Measurements from ENCODE around the gene SRBD1. TPM values are rescaled to one million over a fixed set of nuclear protein-coding genes. Genes with fewer than 3 reads are reported as not detected.

The SRBD1 gene
- total RNA-seq, 1 experiment from 2014 or later = 20.6 TPM

GRCh38 chr2:45640576-45640975 lies 29.5 kb upstream of the SRBD1 start:
- peaks cover 6 to 17% of the 10 kb centered on the region in 2 experiments; a peak in 2 of 4 replicates for H3K4me1 ChIP-seq (ENCODE audit: control insufficient read depth in 1 of 2, insufficient read depth in 2 of 2, low read length in 2 of 2)
- H3K27ac ChIP-seq (ENCODE audit: low read depth, low read length) = no peak overlapping the region
- intact Hi-C loops (cut with micrococcal nuclease) = loop anchor here (5.0 kb wide), 3 partner anchors 72 to 352 kb away; no protein-coding TSS in a partner anchor
- TF ChIP-seq ATF3 (IDR thresholded peaks at IDR 0.05) (no peak), ZBTB33 (IDR thresholded peaks at IDR 0.05; ENCODE audit: extremely low read depth, insufficient replicate concordance, low read length) (no peak), CBX3 (IDR thresholded peaks at IDR 0.05; ENCODE audit: low read depth) (no peak), SIN3A (IDR thresholded peaks at IDR 0.05; ENCODE audit: low read depth) (no peak), ZNF274 (IDR thresholded peaks at IDR 0.05; ENCODE audit: low read depth, low read length) (no peak), ELF1 (IDR thresholded peaks at IDR 0.05; ENCODE audit: borderline replicate concordance, low read depth) (no peak), SP1 (IDR thresholded peaks at IDR 0.05; ENCODE audit: low read depth) (no peak), CEBPB (IDR thresholded peaks at IDR 0.05; ENCODE audit: low read depth) (no peak), RAD21 (IDR thresholded peaks at IDR 0.05; ENCODE audit: low read depth) (no peak), JUND (IDR thresholded peaks at IDR 0.05) (no peak), FOSL1 (IDR thresholded peaks at IDR 0.05; ENCODE audit: low read depth) (no peak)
- no TSS peak for BruUV-seq (replicated peaks)
- ChIA-PET CTCF (no interaction called here), POLR2A (no interaction called here), RAD21 (ENCODE audit: low non-redundant PET in 1 of 2, low total read pairs in 2 of 2, uncharacterized antibody in 2 of 2, unreplicated experiment in 2 of 2) (no interaction called here)
- no peaks in the 10 kb centered on the region for H3K27me3 ChIP-seq (ENCODE audit: insufficient read depth, low read length)
- no peak overlapping the region for H2AFZ ChIP-seq (ENCODE audit: low read depth, low read length, poor library complexity, severe bottlenecking)
- DNase-seq (ENCODE audit: low read depth, low spot score) (no peak), ATAC-seq (no peak)
- H3K36me3 ChIP-seq (ENCODE audit: control insufficient read depth in 1 of 2, insufficient read depth in 2 of 2, low read length in 2 of 2) = no peaks in the 10 kb centered on the region
- no peaks in the 10 kb centered on the region for H3K9me2 ChIP-seq (ENCODE audit: insufficient read depth)
- no peak overlapping the region for H3K9ac ChIP-seq (ENCODE audit: low read length)
- H3K4me2 ChIP-seq (ENCODE audit: low read length) = no peak overlapping the region
- no peaks in the 10 kb centered on the region for H4K20me1 ChIP-seq (ENCODE audit: insufficient read depth)
- H3K9me3 ChIP-seq (ENCODE audit: control insufficient read depth in 1 of 2, insufficient read depth in 1 of 2, low read depth in 1 of 2, low read length in 2 of 2) = no peaks in the 10 kb centered on the region
- H3K79me2 ChIP-seq (ENCODE audit: insufficient read depth, low read length) = no peaks in the 10 kb centered on the region
- no peak overlapping the region for H3K4me3 ChIP-seq (replicated peaks in 1 of 2; ENCODE audit: low read depth in 1 of 2, low read length in 2 of 2)

Data from HCT116 (cell line).